GM06990 (cell line): ENCODE data around the gene DOP1A.

Experiments used
- DNase-seq: peaks from one replicate; pipeline ENCODE4 v3.0.0-alpha.2; 2011; ENCODE audit not compliant: insufficient read length; ENCODE audit errors: extremely low read depth
- H3K27me3 ChIP-seq: replicated peaks from 2 replicates; pipeline ENCODE4 v1.6.0; 2011; ENCODE audit warnings: low read length; ENCODE audit not compliant: control insufficient read depth, insufficient read depth
- H3K36me3 ChIP-seq: 2 replicates; pipeline ENCODE4 v1.5.1; 2011; ENCODE audit warnings: low read length; ENCODE audit not compliant: control insufficient read depth, insufficient read depth
- H3K4me3 ChIP-seq: replicated peaks from 2 replicates; pipeline ENCODE4 v1.5.1; 2011; ENCODE audit warnings: low read depth, mild to moderate bottlenecking, control low read depth, low read length
- CTCF ChIP-seq: IDR thresholded peaks from 2 replicates; pipeline ENCODE4 v1.5.1; 2011; ENCODE audit warnings: low read length, control low read depth, mild to moderate bottlenecking, inconsistent platforms; ENCODE audit not compliant: insufficient read depth, poor library complexity, severe bottlenecking

DOP1A gene

GRCh38 chr6:83155794-83156193, 88.3 kb downstream of the DOP1A start:
- Histone ChIP-seq H3K27me3 (no peaks in the 10 kb centered on the region), H3K4me3 (no peak overlapping the region), H3K36me3 (peaks cover 9% of the 10 kb centered on the region)
- no peak for TF ChIP-seq CTCF
- no peak for DNase-seq

GRCh38 chr6:83160167-83160566, 92.7 kb downstream of the DOP1A start:
- no peak overlapping the region for H3K4me3 ChIP-seq
- DNase-seq: no peak
- peaks cover 7% of the 10 kb centered on the region for H3K36me3 ChIP-seq
- no peak for TF ChIP-seq CTCF
- no peaks in the 10 kb centered on the region for H3K27me3 ChIP-seq

- Histone ChIP-seq H3K27me3 (no peaks in the 10 kb centered on the region), H3K4me3 (no peak overlapping the region), H3K36me3 (peaks cover 17% of the 10 kb centered on the region)
- TF ChIP-seq CTCF: no peak
- DNase-seq: no peak
Observed at GRCh38 chr6:83167726-83168278, 100.3 kb downstream of the DOP1A start.

- no peak for TF ChIP-seq CTCF
- Histone ChIP-seq H3K4me3 (no peak overlapping the region), H3K36me3 (peaks cover 17% of the 10 kb centered on the region), H3K27me3 (no peaks in the 10 kb centered on the region)
- DNase-seq: no peak
Observed at GRCh38 chr6:83168556-83168955, 101.1 kb downstream of the DOP1A start.

- no peak for TF ChIP-seq CTCF
Observed at GRCh38 chr6:83169106-83169505, 101.6 kb downstream of the DOP1A start.

GRCh38 chr6:83169511-83169910, 102.0 kb downstream of the DOP1A start:
- no peak for TF ChIP-seq CTCF
- Histone ChIP-seq H3K4me3 (no peak overlapping the region), H3K36me3 (peaks cover 17% of the 10 kb centered on the region), H3K27me3 (no peaks in the 10 kb centered on the region)
- no peak for DNase-seq

More at GRCh38 chr6:83169106-83169505, 101.6 kb downstream of the DOP1A start:
- DNase-seq: no peak
- H3K27me3 ChIP-seq: no peaks in the 10 kb centered on the region
- no peak overlapping the region for H3K4me3 ChIP-seq
- H3K36me3 ChIP-seq: peaks cover 17% of the 10 kb centered on the region
